Measurements from ENCODE around the gene SIGMAR1.
"Not testable (repeated sequence)": the region's sequence is repeated elsewhere in the genome, so short reads cannot be mapped to it uniquely, and the experiment has no call there.

The SIGMAR1 gene

DNA sequence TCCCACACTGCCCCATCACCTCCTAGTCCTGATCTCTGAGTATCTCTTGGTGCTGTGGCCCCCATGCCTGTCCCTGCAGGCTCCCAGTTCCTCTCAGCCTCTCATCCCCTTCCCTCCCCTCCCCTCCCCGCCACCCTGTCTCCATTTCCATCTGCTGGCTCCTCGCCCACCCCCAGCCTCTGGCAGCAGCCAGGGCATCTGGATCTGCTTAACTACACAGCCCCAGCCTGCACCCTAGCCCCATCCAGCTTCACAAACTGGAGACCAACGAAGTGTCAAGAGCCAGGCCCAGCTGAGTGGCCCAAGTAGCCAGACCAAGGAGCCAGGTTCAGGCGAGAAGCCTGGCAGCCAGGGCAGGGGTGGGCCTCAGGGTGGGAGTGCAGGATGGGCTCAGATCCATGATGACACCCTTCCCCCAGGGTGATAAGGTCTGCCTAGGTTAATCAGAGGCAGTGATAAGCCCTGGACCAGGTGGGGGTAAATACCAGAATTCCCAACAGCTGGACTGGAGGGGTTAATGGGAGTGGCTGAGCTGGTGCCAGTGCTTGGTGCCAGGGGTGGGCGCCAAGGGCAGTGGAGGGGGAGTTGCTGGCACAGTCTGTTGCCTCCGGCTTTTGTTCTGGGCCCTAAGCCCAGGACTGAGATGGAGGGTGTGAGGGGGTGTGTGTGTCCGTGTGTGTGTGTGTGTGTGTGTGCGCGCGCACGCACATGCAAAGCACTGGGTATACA, 16.9 kb upstream of the SIGMAR1 start:
- DNase-seq = peak; percentile 34

DNA sequence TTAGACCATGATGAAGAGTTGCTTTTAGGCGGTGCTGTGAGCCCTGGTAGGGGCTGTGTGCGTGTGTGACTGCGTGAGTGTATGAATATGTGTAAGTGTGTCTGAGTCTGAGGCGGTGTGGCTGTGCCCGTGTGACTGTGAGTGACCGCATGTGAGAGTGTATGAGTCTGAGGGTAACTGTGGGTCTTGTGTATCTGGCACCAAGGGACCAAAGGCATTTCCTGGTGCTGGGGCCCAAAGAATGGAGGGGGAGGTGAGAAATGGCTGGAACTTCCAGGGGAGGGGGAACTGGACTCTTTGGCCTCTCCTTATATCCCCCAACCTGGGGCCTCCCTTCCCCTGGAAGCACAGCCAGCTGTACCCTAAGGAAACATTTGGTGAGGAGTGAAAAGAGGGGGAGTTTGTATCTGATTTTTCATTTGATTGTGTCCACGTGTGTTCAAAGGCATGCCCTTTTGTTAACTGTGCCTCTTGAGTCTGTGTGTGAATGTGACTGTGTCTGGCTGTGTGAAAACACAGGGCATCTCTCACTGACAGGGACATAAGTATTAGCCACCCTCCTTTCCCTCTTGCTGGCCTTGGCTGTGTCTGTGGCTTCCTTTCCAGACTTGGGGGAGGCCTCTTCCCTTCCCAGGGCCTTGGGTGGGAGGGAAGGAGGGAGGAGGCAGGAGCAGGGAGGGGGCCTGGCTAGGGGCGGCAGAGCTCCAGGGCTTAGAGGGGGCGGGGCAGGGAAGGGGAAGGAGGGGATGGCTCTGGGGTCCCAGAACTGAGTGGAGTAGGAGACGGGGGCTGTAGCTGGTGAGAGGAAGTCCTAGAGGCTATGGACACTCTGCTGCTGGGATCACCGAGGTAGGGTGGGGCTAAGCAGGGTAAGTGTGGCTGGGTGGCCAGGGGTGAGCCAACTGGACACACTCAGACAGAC, 15.8 kb upstream of the SIGMAR1 start:
- no peak for DNase-seq

DNA sequence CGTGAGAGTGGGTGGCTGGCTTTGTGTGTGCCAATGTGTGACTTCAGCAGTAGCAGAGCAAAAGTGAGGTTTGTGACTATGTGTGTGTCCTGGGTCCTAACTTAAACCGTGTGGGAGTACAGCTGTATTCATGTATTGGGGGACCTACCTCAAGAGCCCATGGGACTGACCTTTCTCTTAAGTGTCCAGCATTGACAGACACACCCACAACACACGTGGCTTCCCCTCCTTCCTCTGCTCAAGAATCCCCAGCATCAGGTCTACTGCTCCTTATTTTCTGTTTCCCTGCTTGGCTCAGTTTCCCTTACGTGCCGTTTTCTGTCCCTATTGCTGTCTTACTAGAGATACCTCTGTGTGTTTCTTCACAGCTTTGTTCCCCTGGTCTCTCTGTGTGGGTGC, 15.0 kb upstream of the SIGMAR1 start:
- no peak for DNase-seq

DNA sequence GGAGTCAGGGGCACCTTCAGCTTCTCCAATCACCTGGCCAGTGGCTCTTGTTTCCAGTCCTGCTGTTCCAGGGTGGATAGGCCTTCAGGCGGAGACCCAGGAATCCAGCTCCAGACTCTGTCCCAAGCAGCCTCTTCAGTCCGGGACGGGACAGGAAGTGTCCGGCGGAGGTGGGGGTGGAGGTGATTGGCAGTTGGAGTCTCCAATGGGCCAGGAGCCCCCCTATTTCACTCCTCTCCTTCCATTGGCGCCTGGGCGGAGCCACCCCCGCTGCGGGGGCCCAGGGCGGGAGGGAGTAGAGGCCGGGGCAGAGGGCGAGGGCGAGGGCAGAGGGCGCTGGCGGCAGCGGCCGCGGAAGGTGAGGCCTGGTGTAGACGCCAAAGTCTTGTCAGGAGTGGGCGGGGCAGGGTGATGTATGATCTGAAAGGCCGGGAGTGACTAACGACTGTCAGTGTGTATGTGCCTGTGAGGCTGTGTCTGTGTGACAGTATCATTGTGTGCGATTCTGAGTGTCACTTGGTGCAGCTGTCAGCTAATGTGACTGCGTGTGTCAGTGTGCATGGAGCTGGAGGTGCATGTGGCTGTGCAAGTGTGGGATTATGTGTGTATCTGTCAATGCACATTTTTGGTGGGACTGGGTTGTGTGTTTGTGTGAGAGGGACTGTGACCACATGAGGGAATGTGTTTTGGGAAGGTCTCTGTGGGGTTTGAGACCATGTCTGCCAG, 14.5 kb upstream of the SIGMAR1 start, which contains the start of gene IL11RA:
TSS of gene IL11RA (plus strand) at position 310 of the 726 bp plus-strand sequence. CDS start 3,033 bp downstream, outside the sequence.
- DNase-seq = no peak

- no peak for DNase-seq
These were observed 13.7 kb upstream of the SIGMAR1 start for GRCh38 chr9:34651321-34651720.

- no peak for DNase-seq
These were observed 13.2 kb upstream of the SIGMAR1 start for GRCh38 chr9:34650816-34651215.

DNA sequence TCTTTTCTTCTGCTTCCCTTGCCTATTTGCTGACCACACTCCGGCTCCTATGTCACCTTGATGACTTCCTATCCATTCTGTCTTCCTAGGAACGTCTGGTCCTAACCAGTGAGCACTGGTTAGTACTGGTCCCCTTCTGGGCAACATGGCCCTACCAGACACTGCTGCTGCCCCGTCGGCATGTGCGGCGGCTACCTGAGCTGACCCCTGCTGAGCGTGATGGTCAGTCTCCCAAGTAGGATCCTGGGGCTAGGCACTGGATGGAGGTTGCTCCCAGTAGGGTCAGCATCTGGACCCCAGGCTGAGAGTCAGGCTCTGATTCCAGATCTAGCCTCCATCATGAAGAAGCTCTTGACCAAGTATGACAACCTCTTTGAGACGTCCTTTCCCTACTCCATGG, 11.1 kb upstream of the SIGMAR1 start:
- no peak for DNase-seq

- no peak for DNase-seq
These were observed 10.1 kb upstream of the SIGMAR1 start for GRCh38 chr9:34647651-34648050.

GRCh38 chr9:34647084-34647403, 9.5 kb upstream of the SIGMAR1 start:
- DNase-seq = no peak

DNA sequence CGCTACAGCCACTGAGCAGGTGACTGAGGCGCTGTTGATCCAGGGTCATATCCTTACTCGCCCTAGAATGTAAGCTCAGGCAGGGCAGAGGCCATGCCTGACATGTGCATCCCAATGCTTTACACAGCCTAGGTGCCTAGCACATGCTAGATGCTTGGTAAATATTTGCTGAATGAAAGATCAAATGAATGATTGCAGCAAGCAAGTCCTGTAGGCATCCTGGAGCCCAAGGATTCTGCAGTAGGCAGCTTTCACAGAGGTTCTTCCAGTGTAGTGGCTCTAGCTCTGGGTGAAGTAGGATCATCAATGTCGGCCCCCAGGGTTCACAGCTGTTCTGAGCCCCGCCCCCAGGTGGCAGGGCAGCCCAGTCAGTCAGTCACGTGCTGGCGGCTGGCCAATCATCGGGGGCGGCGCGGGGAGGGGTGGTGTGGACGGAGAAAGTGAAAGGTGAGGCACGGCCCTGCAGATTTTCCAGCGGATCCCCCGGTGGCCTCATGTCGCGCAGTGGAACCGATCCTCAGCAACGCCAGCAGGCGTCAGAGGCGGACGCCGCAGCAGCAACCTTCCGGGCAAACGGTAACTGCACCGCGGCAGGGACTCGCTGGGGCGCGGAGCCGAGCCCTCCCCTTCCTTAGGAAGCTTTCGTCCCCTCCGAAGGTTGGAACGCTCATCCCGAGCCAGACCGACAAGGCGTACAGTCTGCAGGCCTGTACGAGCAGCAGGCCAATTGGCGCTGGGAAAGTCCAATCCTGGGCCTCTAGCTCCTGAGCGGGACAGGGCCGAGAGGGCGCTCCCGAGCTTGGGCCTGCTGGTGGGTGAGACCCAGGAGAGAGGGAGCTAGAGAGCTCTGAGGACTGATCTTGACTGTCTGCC, 8.9 kb upstream of the SIGMAR1 start, which contains the start of gene GALT:
TSS of gene GALT (plus strand) at position 465 of the 873 bp plus-strand sequence. CDS start at position 495, 30 bp downstream.
- DNase-seq = peak; percentile 74

- DNase-seq = no peak
These were observed 7.3 kb upstream of the SIGMAR1 start for GRCh38 chr9:34644766-34645314.

- DNase-seq = no peak
These were observed 5.1 kb upstream of the SIGMAR1 start for GRCh38 chr9:34642679-34643078.

GRCh38 chr9:34639322-34639721, 1.7 kb upstream of the SIGMAR1 start:
- DNase-seq = not testable (repeated sequence)

DNA sequence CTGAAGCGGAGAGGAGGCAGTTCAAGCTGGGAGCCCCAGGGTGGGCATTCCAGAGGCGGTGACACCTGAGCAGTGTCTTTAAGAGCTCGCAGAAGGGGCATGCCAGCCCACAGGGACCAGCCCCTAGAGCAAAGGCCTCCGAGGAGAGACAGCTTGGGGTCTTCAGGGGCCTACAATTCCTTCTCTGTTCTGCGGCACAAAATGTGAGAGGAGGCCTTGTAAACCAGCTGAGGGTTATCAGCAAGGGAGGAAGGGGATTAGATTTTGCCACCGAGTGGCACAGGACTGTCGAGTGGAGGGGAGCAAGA, 505 bp upstream of the SIGMAR1 start:
- no peak for DNase-seq

DNA sequence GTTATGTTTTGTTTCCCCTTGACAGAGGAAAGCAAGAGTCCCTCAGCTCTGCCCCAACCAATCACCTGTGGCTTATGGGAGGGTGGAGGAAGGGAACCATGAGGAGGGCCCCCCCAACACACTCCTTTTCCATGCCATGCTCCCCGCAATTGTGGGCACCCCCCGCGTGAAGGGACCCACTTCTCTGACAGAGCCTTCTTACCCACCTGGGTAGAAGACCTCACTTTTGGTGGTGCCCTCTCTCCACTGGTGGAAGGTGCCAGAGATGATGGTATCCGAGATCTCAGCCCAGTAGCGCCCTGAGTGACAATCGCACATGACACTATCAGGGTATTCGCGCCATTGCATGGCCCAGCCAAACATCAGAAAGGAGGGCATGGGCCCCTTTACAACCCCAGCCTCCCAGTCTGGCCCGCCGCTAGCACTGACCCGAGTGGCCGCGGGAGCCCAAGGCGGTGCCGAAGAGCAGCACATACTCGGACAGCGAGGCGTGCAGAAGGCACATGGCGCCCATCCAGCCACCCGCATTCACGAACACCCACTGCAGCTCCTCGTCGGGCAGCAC, 714 bp downstream of the SIGMAR1 start:
- no peak for DNase-seq

DNA sequence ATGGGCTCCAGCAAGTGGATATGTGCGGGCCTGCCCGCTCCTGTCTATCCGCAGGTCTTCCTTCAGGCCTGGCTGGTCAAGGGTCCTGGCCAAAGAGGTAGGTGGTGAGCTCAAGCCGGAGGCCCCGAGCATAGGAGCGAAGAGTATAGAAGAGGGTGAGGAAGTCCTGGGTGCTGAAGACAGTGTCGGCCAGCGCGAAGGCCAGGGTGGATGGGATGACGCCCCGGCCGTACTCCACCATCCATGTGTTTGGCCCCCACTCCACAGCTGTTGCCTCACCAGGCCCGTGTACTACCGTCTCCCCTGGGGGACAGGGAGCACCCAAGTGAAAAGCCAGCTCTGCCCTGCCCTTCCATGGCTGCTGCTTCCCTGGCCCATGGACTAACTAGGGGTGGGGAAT, 2.0 kb downstream of the SIGMAR1 start:
- DNase-seq = no peak

- no peak for DNase-seq
These were observed 2.9 kb downstream of the SIGMAR1 start for GRCh38 chr9:34634551-34635248.

DNA sequence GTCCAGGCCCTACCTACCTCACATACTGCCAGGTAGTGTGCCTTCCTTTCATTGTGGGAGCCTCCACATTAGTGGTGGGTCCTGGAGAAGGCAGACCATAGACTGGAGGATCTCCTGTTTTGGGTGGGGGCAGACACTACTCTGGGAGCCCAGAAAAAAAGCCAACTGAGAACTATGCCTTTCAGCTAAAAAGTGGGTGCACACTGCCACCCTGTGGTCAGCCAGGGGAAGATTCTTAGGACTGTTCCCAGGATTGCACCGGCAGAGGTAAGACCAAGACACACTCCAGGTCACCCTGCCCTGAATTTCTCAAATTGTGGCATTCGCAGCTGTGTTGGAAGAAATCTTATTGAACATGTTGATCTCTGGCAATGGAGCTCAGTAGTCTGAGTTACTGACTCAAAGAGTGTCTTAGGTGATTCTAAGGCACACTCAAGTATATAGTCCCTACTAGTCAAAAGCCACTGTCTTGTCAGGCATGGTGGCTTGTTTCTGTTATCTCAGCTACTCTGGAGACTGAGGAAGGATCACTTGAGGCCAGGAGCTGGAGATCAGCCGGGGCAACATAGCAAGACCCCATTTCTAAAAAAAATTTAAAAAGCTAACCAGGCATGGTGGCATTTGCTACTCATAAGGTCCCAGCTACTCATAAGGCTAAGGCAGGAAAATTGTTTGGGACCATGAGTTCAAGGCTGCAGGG, 3.6 kb downstream of the SIGMAR1 start:
- DNase-seq = peak; percentile 20

GRCh38 chr9:34633166-34633565, 4.4 kb downstream of the SIGMAR1 start:
- no peak for DNase-seq

DNA sequence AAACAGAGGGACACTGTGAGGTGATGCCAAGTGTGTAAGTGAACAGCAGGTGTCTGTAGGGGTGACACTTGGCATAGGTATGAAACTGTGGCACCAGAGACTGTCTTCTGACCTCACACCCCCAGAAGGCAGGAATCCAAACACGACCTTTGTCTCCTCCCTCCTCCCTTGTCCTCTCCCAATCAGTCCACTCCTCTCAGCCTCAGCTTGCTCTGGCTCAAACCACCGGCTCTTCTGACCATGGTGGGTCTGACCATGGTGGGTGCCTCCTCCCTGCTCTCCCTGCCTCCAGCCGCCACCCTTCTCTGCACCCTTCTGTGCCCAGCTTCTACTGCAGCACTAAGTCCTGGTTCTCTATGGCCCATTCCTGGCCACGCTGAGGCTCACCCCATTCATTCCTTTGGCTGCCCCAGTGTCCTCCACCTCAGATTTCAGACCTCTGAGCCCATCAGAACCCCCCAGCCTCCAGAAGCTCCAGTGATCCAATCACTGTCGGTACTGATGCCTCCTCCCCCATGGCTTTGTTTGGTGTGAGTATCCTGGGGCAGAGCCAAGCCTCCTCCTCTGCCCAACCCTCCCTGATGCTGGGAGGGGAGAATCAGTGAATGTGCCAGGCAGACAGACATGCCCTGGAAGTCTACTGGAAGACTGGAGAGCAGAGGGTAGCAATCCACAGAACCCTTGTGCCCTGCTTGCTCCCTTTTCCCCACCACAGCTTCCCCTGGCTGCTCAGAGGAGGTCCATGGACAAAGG, 7.0 kb downstream of the SIGMAR1 start:
- no peak for DNase-seq
